ENCODE results near the gene LLGL2.

DNA sequence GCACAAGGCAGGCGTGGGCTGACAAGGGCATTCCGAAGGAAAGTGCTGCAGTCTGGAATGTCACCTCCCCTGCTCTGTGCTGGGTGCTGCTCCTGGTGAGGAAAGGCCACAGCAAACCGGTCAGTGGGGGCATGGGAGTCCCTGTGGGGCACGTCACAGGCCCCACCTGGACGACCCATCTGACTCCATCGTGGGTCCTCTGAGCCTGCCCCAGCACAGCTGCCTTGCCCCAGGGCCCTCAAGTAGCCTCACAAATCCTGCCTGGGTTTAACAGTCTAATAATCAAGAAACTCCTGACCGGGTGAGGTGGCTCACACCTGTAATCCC, 59.3 kb downstream of the LLGL2 start:
- TF ChIP-seq, protein P1, sequence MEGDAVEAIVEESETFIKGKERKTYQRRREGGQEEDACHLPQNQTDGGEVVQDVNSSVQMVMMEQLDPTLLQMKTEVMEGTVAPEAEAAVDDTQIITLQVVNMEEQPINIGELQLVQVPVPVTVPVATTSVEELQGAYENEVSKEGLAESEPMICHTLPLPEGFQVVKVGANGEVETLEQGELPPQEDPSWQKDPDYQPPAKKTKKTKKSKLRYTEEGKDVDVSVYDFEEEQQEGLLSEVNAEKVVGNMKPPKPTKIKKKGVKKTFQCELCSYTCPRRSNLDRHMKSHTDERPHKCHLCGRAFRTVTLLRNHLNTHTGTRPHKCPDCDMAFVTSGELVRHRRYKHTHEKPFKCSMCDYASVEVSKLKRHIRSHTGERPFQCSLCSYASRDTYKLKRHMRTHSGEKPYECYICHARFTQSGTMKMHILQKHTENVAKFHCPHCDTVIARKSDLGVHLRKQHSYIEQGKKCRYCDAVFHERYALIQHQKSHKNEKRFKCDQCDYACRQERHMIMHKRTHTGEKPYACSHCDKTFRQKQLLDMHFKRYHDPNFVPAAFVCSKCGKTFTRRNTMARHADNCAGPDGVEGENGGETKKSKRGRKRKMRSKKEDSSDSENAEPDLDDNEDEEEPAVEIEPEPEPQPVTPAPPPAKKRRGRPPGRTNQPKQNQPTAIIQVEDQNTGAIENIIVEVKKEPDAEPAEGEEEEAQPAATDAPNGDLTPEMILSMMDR (conservative IDR thresholded peaks at IDR 0.05 in 1 of 2, IDR thresholded peaks at IDR 0.05 in 1 of 2; ENCODE audit: extremely low read depth in 1 of 2, insufficient read depth in 1 of 2, low read depth in 1 of 2, low read length in 2 of 2), result no peak
- TF ChIP-seq EZH2 (IDR thresholded peaks at IDR 0.05; ENCODE audit: borderline replicate concordance, low read length), result no peak
